ENCODE results near the gene IMPDH2. TPM values are rescaled to one million over a fixed set of nuclear protein-coding genes. Genes with fewer than 3 reads are reported as not detected.

The IMPDH2 gene
- total and polyA plus RNA-seq, 2 of the 8 experiments (the other 6 are each of a cell fraction or from before 2014, with no cell fraction given), result 374 to 409 TPM

- no peak overlapping the region for H2BK12ac ChIP-seq (ENCODE audit: low read depth, low read length)
- H2AK5ac ChIP-seq (ENCODE audit: low read depth, low read length), result no peak overlapping the region
- no peak overlapping the region for H4K91ac ChIP-seq (replicated peaks; ENCODE audit: insufficient read length, low read length)
- no peaks in the 10 kb centered on the region; a peak in 1 of 7 replicates for H3K27me3 ChIP-seq (replicated peaks in 1 of 4; ENCODE audit: control insufficient read depth in 3 of 4, extremely low read depth in 1 of 4, insufficient read depth in 3 of 4, low read length in 3 of 4)
- peaks cover 32 to 50% (median 43%) of the 10 kb centered on the region in 4 experiments for H3K36me3 ChIP-seq (ENCODE audit: control insufficient read depth in 2 of 4, insufficient read depth in 4 of 4, low read length in 3 of 4)
- H2AFZ ChIP-seq (ENCODE audit: low read length), result no peak overlapping the region
- POLR2A ChIA-PET (ENCODE audit: partially characterized antibody), result interaction anchor here (0.6 to 33.9 kb wide), 11 partner anchors 9 to 427 kb away, joined by 3 to 1518 read pairs (median 41); partner anchors contain the start of genes DALRD3, P4HTM, QARS1 and QRICH1
- WGBS, 2 experiments (ENCODE audit: extremely low coverage in 1 of 2, insufficient coverage in 1 of 2, insufficient read length in 1 of 2, insufficient replicate concordance in 2 of 2, low coverage in 1 of 2, low lambda C conversion rate in 2 of 2, missing lambda C conversion rate in 1 of 2), result 85% methylated on average over 4 of the region's 4 CpGs; no CpG with 5 or more reads in 1 of the 2 experiments
- peaks cover 27% of the 10 kb centered on the region for H3K23me2 ChIP-seq (ENCODE audit: low read depth, low read length)
- H4K20me1 ChIP-seq (replicated peaks in 1 of 2; ENCODE audit: control insufficient read depth in 1 of 2, insufficient read depth in 2 of 2, low read length in 2 of 2), result peaks cover 8 to 18% of the 10 kb centered on the region in 2 experiments
- H3K56ac ChIP-seq (replicated peaks; ENCODE audit: insufficient read length, low read depth, low read length), result no peak overlapping the region
- H3K4me1 ChIP-seq (replicated peaks in 1 of 4; ENCODE audit: control insufficient read depth in 3 of 4, insufficient read depth in 4 of 4, low read length in 3 of 4), result peaks cover 0 to 24% (median 13%) of the 10 kb centered on the region in 4 experiments; a peak in 6 of 7 replicates
- no peak overlapping the region for H2BK20ac ChIP-seq (ENCODE audit: low read length)
- no peak overlapping the region; a peak in 1 of 4 replicates for H3K4me2 ChIP-seq (ENCODE audit: insufficient read depth in 1 of 2, low read depth in 2 of 2, low read length in 2 of 2)
- no peak for FAIRE-seq
- peaks cover 10% of the 10 kb centered on the region for H3K79me1 ChIP-seq (ENCODE audit: low read depth, low read length)
- TF ChIP-seq BRCA1 (IDR thresholded peaks at IDR 0.05; ENCODE audit: low read depth, low read length) (no peak), KDM5A (IDR thresholded peaks at IDR 0.05; ENCODE audit: low read length) (no peak), JUND (IDR thresholded peaks at IDR 0.05; ENCODE audit: low read length) (no peak), SIRT6 (IDR thresholded peaks at IDR 0.05; ENCODE audit: low read length) (no peak), ASH2L (IDR thresholded peaks at IDR 0.05; ENCODE audit: low read length) (no peak), RAD21 (IDR thresholded peaks at IDR 0.05 in 1 of 2, conservative IDR thresholded peaks at IDR 0.05 in 1 of 2; ENCODE audit: low read depth in 2 of 2, low read length in 2 of 2) (no peak), TBP (IDR thresholded peaks at IDR 0.05; ENCODE audit: low read depth, low read length) (no peak), TAF1 (IDR thresholded peaks at IDR 0.05; ENCODE audit: low read depth, low read length) (no peak), POLR2A (IDR thresholded peaks at IDR 0.05; ENCODE audit: control extremely low read depth in 1 of 2, low read depth in 2 of 2, low read length in 2 of 2) (no peak; a peak in 1 of 3 replicates), EZH2 (IDR thresholded peaks at IDR 0.05; ENCODE audit: low read depth, low read length, severe bottlenecking) (no peak), PHF8 (conservative IDR thresholded peaks at IDR 0.05; ENCODE audit: low read depth, low read length) (no peak), EGR1 (IDR thresholded peaks at IDR 0.05; ENCODE audit: borderline replicate concordance, low read depth, low read length) (no peak), ATF3 (IDR thresholded peaks at IDR 0.05; ENCODE audit: insufficient read depth, low read depth, low read length) (no peak)
- H3K23ac ChIP-seq (ENCODE audit: insufficient read length), result no peak overlapping the region
- DNase-seq (ENCODE audit: low read depth in 1 of 2, low spot score in 2 of 2), result no peak
- H3K9me3 ChIP-seq (ENCODE audit: insufficient read depth in 2 of 2, low read depth in 1 of 2, low read length in 1 of 2), result no peaks in the 10 kb centered on the region
- no peak overlapping the region for H3K4ac ChIP-seq (replicated peaks; ENCODE audit: insufficient read length, low read depth, low read length)
- no peak overlapping the region for H3K14ac ChIP-seq (ENCODE audit: insufficient read length)
- no peak overlapping the region for H3K27ac ChIP-seq (ENCODE audit: low read depth, low read length)
- no peak overlapping the region for H4K5ac ChIP-seq (ENCODE audit: insufficient read length, low read depth, low read length)
- no peak overlapping the region for H2BK15ac ChIP-seq (ENCODE audit: low read length)
- no peak overlapping the region for H2BK120ac ChIP-seq (replicated peaks; ENCODE audit: low read depth, low read length)
- CTCF ChIA-PET (ENCODE audit: partially characterized antibody), result interaction anchor here (0.9 to 24.3 kb wide), 4 partner anchors 11 to 71 kb away, joined by 3 to 467 read pairs (median 34); partner anchors contain the start of genes P4HTM and QRICH1
- no peak overlapping the region for H3K18ac ChIP-seq (ENCODE audit: extremely low read depth, low read length)
- H4K8ac ChIP-seq (ENCODE audit: extremely low read depth, insufficient read depth, low read length), result no peak overlapping the region; the same call in 1 of the 2 replicates
- H2BK5ac ChIP-seq (ENCODE audit: low read depth, low read length), result no peak overlapping the region
- no peak overlapping the region for H3K9ac ChIP-seq (replicated peaks in 1 of 4; ENCODE audit: extremely low read depth in 1 of 4, low read depth in 3 of 4, low read length in 3 of 4)
- H3K79me2 ChIP-seq (ENCODE audit: control insufficient read depth in 1 of 2, insufficient read depth in 2 of 2, low read length in 2 of 2), result peaks cover 4 to 29% of the 10 kb centered on the region in 2 experiments; a peak in 3 of 4 replicates
- no peak overlapping the region for H3K4me3 ChIP-seq (ENCODE audit: extremely low read depth in 1 of 4, insufficient read depth in 2 of 4, low read depth in 3 of 4, low read length in 4 of 4)
Observed at GRCh38 chr3:49023775-49024174, 5.4 kb downstream of the IMPDH2 start.

Data from H1 (cell line).